Stimulated activated CD4-positive, alpha-beta T cell treated with anti-CD3 and anti-CD28 coated beads, TNF-alpha, amount 100 ng/mL, for 4 hours (primary cell): ENCODE data around the gene AMZ1.

Experiments
- DNase-seq, 3 experiments: peaks; one replicate each; pipeline ENCODE4 v3.0.0-alpha.2; 2020; ENCODE audit warnings: low read depth in 3 of 3

The AMZ1 gene, protein sequence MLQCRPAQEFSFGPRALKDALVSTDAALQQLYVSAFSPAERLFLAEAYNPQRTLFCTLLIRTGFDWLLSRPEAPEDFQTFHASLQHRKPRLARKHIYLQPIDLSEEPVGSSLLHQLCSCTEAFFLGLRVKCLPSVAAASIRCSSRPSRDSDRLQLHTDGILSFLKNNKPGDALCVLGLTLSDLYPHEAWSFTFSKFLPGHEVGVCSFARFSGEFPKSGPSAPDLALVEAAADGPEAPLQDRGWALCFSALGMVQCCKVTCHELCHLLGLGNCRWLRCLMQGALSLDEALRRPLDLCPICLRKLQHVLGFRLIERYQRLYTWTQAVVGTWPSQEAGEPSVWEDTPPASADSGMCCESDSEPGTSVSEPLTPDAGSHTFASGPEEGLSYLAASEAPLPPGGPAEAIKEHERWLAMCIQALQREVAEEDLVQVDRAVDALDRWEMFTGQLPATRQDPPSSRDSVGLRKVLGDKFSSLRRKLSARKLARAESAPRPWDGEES

DNA sequence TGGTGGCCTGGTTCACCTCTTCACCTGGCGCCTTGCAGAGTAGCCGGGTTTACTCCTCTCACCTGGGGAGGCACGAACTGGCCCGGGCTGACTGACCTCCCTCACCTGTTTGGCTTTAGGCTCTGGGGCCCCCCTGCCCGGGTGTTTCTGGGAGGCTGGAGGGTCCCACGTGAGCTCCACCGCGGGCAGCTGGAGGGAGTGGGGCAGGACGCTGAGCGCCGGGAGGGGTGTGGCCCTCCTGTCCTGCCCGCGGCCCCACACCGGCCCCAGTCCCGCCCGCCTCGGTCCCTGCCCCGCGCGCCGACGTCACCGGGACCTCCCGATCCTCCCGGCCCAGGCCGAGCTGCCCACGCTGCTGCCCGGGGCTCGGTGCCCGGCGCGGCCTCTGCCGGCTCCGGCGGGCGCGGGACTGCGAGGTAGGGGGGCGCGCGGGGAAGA, at the start of gene AMZ1:
TSS of gene AMZ1 (plus strand) at position 322 of the 438 bp plus-strand sequence. CDS start 12,250 bp downstream, outside the sequence.
- no peak for DNase-seq

DNA sequence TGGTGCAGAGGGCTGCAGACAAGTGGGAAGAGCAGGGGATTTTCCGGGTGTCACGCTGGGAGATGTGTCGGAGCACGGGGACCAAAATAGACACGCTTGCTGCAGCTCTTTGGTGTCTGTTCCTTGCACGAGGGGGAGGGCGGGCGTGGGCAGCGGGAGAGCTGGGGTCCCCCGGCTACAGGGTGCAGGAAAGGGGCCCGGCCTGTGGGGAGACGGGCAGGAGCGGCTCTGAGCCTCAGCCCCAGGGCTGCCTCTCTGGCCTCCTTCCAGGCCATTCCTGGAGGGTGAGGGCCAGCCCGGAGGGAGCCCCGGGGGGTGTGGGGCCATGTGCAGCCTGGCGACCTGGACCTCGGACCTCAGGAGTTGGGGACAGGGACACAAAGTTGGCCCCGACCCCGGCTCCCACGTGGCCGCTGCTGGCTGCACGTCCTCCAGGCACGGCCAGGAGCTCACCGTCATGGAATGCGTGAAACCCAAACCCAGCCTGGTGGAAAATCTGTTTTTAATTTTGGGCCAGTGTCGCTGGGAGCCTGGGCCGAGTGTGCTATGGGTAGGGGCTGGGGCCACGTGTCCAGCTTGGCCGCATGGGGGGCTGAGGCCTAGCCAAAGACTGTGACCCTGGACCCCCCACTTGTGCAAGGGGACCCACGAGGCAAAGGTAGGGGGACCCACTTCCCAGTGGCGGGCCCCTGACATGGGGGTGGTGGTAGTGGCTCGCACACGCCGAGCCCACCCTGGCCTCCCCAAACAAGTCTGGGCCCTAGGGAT, 49.6 kb upstream of the AMZ1 start:
- DNase-seq = no peak

DNA sequence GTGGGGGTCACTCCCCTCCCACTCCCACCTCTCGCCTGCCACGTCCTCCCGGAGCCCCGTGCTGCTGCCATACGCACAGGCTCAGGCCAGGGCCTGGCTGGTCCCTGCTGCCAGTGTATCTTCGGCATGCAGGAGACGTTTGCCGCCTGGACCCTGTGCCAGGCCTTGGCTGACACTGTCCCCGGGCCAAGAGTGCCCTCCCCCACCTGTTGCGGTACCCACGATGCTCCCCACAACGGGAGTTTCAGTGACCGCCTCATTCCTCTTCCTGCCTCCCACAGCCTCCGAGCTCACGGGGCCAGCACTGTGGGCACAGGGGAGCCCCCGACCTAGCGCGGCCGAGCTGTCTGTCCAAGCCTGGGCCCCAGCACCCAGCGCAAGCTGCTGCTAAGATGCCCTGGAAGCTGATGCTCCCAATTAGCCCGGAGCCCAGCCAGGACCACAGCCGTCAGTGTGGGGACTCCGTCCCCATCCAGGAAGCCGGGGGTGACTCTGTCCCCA, 48.8 kb upstream of the AMZ1 start:
- DNase-seq = no peak

DNA sequence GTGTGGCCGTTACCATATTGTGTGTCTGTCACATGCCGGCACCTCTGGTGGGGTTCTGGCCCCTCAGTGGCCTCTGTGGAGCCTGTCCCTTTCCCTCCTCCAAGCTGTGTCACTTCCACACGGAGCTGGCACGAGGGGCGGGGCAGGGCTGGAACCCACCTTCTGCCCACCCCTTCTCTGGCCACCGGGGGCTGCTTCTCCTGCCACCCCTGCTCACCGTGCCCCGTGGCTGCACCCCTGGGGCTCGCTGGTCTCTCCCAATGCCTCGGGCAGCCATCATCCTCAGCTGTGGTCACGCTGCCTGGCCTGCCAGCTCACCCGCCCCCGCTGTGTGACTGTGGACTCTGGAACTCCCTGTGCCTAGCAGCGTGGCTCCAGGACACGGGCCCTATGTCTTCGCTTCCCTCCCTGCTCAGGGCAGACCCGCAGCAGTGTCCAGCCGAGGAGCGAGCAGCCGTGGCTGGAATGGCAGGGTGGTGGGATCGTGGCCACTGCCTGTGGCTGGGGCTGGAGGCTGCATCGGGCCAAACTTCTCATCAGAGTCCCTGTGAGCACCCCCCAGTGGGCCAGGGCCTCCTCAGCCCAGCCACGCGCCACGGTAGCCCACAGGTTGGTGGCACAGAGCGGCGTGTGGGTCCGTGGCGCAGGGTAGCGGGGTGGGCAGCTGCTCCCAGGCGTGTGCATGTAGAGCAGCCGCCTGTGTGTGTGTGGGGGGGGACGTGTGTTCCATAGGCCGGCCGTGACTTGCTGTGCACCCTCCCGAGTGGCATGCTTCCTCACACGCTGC, 48.1 kb upstream of the AMZ1 start:
- no peak for DNase-seq

DNA sequence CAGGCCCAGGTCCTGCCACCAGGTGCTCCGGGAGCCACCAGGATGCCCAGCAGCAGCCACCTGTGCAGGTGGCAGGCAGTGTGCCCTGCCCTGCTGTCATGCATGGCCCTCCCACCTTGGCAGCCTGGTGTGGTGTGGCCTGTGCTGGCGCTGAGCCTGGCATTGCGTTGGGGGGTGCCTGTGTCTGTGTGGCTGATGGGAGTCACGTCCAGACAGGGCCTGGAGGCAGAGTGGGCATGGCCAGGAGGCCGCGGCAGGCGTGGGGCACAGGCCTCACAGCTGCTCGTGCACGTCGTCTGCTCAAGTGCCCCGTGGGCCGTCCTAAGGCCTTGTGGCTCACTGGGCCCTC, 47.5 kb upstream of the AMZ1 start:
- DNase-seq = no peak

DNA sequence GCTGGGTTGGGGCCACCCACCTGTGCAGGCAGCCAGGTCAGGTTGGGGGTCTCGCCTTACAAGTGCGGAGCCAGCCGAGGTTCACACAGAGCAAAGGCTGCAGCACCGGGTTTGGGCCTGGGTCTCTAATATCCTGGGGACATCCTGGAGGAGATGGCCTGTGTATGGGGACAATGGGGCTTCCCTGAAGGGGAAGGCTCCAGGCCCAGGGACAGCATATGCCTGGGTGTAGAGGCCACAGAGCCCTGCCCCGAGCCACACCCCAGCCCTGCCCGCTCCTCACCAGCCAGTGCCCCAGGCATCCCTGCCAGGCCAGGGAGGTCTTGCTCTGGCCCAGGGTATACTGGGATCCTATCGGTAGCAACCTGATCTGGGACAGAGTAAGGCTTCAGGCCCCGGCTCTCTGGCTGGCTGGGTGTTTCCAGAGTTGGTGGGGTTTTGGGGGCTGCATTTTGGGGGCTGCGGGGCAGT, 47.1 kb upstream of the AMZ1 start:
- no peak for DNase-seq

DNA sequence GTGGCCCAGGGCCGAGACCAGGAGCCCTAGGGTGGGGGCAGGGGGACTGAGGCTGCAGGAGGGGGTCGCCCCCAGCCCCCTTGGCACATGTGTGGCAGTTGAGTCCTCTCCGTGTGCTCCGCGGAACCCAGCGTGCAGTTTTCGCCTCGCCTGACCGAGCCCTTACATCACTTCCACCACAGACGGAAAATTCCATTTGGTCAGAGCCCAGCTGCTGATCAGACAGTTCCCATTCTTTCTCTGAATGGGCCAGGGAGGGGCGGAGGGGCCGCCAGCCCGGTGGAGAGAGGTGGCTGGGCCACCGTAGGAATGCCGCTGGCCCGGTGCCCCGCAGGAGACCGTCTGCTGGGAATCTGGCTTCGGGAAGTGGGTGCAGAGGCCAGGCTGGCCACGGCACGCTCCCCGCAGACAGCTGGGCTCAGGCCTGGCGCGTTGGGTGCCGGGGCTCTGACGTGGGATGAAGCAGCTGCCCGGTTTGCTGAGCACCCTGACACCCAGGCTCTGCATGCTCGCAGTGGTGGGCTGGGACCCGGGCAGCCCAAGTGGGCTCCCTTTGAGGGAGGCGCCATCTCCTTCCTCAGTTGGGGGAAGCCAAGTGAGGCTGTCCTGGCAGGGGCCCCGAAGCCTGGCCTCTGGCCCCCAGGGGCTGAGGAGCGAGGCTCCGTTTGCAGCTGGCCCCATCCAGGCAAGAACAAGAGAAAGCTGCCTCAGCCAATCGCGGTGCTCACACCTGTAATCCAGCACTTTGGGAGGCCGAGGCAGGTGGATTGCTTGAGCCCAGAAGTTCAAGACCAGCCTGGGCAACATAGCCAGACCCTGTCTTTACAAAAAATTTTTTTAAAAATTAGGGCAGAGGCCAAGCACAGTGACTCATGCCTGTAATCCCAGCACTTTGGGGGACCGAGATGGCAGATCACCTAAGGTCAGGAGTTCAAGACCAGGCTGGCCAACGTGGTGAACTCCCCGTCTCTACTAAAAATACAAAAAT, 46.3 kb upstream of the AMZ1 start:
- no peak for DNase-seq

DNA sequence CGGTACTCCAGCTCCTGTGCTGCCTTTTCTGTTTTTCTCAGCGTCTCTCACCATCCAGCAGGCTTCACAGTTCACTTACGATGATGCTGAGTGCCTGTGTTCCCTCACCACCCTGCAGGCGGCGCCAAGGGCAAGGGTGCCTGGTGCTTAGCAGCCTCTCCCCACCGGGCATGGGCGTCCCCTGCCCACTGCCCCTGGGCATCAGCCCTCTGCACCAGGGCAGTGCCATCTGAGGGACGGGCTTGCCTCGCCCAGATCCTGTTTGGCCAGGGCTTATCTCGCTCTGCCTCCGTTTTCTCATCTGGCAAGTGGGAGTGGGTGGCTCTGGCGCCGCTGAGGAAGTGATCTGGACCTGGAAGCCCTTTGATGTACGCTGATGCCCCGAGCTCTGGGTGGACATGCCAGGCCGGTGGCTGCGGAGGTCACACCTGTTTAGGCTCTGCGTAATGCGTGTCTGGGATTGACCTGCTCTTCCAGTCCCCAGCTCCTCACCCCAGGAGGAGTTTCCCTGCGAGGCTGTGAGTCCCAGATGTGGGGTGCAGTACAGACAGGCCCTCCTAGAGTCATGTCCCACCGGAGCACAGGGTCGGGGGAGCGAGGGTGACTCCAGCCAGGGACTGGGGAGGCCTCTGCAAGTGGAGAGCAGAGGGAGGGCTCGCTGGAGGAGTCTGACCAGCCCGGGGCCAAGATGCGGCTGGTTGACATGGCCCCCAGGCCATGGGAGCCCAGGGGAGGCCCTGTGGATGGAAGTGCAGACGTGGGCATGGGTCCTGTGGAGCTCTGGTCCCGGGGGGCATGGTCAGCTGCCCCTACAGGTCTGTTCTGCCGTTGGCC, 44.4 kb upstream of the AMZ1 start:
- no peak for DNase-seq

DNA sequence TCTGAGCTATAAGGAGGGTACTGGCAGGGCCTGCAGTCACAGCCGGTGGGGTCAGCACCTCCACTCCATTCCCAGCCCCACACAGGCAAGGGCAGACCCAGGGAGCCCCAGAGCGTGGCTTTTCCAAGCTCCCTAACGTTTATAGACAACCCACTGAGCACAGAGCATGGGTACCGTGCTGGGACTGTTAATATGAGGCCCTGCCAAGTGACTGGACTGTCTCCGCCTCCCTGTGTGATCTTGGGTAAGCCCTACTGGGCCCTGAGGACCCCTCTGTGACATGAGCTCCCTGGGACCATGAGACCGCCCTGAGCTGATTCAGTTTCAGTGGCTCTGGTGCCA, 43.8 kb upstream of the AMZ1 start:
- DNase-seq = no peak

DNA sequence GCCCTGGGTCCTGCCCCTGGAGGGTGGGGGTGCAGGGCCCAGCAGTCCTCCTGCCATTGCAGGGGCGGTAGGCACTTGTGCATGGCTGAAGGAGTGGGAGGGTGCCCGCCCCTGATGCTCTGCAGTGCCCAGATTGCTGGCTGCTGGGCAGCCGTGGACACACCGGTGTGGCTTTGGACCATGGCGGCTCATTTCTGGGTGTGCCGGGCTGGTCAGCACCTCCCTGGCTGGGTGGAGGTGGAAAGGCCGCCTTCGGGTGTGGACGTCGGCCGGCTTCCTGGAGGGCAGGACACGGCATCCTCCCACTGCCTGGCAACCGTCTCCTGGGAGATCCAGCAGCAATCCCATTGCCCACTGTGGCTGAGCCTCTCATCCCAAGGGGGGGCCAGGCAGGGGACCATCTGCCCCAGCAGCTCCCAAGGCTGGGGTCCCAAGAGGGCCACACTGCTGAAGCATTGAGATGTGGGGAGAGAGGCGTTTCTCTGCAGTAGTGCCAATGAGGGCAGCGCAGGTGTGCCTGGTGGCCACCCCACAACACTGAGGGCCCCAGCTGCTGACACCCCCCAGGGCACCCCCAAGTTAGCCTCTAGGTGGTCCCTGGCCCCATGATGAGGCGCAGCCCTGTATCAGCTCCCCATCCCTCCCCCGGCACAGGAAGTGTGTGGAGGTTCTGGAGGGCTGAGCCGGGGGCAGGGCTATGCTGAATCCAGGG, 43.3 kb upstream of the AMZ1 start:
- no peak for DNase-seq

DNA sequence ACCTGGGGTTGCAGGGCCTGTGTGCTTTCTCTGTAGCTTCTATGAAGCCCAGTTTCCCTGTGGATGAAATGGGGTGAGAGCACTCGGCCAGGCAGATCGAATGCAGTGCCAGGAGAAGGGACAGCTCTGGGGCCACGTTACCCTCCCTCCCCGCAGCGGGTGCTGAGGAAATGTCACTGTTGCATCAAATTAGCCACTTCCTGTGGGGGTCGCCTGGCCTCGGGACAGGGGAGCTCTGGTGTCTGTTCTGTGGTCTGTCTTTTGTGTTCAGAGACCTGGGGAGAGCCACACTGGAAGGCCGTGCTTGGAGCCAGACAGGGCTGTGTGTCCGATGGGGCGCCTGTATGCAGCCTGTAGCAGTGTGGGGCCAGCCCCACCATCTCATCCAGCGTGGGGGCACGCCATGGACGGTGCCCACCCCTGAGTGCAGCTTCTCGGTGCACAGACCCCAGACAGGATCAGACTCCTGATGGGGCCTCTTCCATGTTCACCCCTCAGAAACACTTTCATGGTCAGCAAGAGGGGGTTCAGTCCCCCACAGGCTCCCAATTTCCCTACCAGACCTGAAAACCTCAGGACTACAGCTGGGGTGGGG, 42.6 kb upstream of the AMZ1 start:
- no peak for DNase-seq

DNA sequence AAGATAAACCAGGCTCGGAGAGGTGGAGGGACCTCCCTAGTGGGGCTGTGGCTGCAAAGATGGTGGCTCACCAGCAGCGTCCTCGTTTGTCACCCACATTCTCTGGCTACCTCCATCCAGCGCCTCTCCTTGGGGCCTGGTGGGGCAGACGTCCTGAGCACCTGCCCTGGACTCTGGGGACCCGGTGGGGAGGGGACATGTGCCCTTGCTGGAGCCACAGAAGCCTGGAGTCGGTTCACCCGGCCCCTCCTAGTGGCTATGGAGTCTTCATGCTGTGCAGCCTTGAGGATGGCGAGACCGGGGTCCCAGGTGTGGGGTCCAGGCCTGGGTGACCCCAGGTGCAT, 41.7 kb upstream of the AMZ1 start:
- no peak for DNase-seq

DNA sequence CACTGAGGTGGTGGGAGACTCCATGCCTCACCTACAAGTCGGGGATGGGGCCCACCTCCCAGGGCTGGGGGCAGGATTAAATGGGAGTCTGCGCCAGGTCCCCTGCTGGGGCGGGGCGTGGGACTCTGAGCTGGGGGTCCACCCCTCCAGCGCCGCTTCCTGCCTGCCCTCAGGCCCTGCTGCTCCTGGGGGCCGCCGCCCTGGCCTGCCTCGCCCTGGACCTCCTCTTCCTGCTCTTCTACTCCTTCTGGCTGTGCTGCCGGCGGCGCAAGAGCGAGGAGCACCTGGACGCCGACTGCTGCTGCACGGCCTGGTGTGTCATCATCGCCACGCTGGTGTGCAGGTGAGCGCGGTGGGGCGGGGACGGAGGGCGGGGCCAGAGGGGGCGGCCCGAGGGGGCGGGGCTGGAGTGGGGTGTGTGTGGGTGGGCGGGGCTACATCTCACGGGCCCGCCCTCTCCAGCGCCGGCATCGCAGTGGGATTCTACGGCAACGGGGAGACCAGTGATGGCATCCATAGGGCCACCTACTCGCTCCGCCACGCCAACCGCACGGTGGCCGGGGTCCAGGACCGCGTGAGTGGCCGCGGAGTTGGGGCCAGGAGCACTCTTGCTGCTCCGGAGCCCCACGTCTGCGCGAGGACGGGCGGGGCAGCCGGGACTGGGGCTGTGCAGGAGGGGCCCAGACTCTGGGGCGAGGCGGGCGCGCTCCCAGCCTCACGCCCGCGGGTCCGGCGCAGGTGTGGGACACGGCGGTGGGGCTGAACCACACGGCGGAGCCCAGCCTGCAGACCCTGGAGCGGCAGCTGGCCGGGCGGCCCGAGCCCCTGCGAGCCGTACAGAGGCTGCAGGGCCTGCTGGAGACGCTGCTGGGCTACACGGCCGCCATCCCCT, 41.1 kb upstream of the AMZ1 start:
- DNase-seq = no peak

DNA sequence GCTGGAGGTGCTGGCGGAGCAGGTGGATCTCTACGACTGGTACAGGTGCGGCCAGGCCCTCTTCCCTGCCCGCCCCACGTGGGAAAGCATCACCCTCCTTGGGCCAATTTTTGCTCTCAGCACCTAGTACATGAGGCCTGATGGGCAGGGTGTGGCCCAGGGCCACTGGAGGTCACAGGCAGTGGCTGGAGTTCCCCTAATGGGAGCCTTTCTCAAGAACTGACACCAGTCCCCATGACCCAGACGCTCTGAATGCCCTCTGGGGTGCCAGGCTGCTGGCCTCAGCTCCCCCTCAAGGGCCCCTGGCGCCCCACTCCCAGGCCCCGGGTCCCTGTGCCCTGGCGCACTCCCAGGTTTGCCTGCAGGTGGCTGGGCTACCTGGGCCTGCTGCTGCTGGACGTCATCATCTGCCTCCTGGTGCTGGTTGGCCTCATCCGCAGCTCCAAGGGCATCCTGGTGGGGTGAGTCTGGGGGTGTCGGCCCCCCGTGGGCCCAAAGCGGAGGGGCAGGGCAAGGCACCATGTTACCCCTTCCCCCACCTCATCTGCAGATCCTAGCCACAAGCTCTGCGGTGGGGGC, 40.3 kb upstream of the AMZ1 start:
- DNase-seq = no peak

DNA sequence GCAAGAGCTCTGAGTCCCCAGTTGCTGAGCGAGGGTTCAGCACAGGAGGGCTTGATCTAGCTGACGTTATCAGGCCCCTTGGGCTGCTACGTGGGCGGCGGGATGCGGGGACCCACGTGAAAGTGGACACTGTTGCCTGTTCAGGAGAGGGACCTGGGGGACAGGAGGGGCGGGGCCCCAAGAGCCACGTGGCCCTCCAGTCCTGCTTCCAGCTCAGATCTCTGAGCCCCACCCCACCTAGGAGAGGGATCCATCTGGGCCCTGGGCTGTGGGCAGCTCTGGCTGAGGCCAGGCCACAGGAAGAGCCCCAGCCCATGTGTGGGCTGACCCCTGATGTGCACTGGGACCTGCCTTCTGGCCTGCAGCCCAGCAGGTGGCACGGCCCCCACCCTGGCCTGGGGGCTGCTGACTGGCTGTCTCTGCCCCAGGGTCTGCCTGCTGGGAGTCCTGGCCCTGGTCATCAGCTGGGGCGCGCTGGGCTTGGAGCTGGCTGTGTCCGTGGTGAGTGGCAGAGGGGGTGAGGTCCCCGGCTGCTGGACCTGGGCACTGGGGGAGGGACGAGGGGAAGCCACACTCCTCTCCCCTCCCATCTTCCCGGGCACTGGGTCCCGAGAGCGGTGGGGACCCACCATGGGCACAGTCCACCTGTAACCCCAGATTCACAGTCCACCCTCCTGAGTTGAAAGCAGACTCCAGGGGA, 38.7 kb upstream of the AMZ1 start:
- no peak for DNase-seq

DNA sequence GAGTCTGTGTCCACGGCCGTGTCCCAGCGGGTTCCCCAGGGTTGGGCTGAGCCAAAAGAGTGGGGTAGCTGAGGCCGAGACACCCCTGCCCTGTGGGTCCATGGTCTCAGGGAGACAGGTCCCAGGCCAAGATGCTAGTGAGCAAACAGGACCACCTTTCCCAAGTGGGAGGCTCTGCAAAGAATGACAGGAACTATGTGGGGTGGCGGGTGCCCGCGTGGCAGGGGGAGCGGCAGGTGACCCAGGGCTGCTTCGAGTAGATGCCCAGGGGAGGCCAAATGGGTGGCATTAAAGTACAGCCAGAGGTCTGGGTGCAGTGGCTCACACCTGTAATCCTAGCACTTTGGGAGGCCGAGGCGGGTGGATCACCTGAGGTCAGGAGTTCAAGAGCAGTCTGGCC, 38.0 kb upstream of the AMZ1 start:
- no peak for DNase-seq

DNA sequence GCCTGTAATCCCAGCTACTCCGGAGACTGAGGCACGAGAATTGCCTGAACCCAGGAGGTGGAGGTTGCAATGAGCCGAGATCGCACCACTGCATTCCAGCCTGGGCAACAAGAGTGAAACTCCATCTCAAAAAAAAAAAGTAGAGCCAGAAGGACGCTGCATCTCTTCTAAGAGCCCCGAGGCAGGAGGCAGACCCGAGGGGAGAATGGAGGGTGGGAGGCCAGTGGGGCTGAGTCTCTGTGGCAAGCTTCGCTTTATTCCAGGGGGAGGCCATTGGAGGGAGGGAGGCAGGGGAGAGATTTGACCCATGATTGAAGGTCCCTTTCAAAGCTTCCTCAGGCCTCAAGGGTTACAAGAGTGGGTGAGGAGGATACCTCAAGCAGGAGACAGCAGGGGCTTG, 37.6 kb upstream of the AMZ1 start:
- DNase-seq = no peak
